Liver (tissue), 9 donors: Measurements from ENCODE around the gene SMIM11. TPM values are rescaled to one million over a fixed set of nuclear protein-coding genes. Genes with fewer than 3 reads are reported as not detected.

Experiments
- DNase-seq: peaks from one replicate; pipeline ENCODE4 v3.0.0-alpha.2; 2017; ENCODE audit warnings: low spot score
- H3K27ac ChIP-seq, 2 donors: one replicate each; pipeline ENCODE4 v1.7.0; 2013; ENCODE audit warnings: inconsistent platforms in 2 of 2, low read length in 2 of 2, control low read depth in 1 of 2, low read depth in 1 of 2, mild to moderate bottlenecking in 1 of 2
- H3K27me3 ChIP-seq, 4 donors: one replicate each; pipeline versions ENCODE4 v1.6.1 to v1.7.0; 2013; ENCODE audit warnings: low read length in 3 of 4, inconsistent platforms in 1 of 4, mild to moderate bottlenecking in 1 of 4, moderate library complexity in 1 of 4; ENCODE audit not compliant: control insufficient read depth in 4 of 4, insufficient read depth in 4 of 4
- H3K36me3 ChIP-seq, 4 donors: one replicate each; pipeline versions ENCODE4 v1.6.1 to v1.7.0; 2013; ENCODE audit warnings: low read length in 3 of 4, mild to moderate bottlenecking in 3 of 4, low read depth in 1 of 4, moderate library complexity in 1 of 4; ENCODE audit not compliant: control insufficient read depth in 4 of 4, insufficient read depth in 3 of 4
- H3K4me1 ChIP-seq, 4 donors: one replicate each; pipeline versions ENCODE4 v1.6.1 to v1.7.0; 2013; ENCODE audit warnings: low read length in 3 of 4, mild to moderate bottlenecking in 3 of 4, moderate library complexity in 1 of 4; ENCODE audit not compliant: control insufficient read depth in 4 of 4, insufficient read depth in 4 of 4
- H3K4me3 ChIP-seq, 3 donors: one replicate each; pipeline versions ENCODE4 v1.6.1 to v1.7.0; 2013; ENCODE audit warnings: low read length in 3 of 3, control low read depth in 1 of 3, low read depth in 1 of 3, mild to moderate bottlenecking in 1 of 3
- H3K9ac ChIP-seq, 2 donors: one replicate each; pipeline ENCODE4 v1.7.0; 2013; ENCODE audit warnings: low read length in 2 of 2, mild to moderate bottlenecking in 2 of 2, moderate library complexity in 2 of 2, control low read depth in 1 of 2, low read depth in 1 of 2
- H3K9me3 ChIP-seq, 4 donors: one replicate each; pipeline versions ENCODE4 v1.6.1 to v1.7.0; 2013; ENCODE audit warnings: low read length in 3 of 4; ENCODE audit not compliant: control insufficient read depth in 4 of 4
- ATF3 ChIP-seq: IDR thresholded peaks from 2 replicates; pipeline ENCODE4 v1.6.1; 2016; ENCODE audit warnings: antibody characterized with exemption
- CTCF ChIP-seq: fragments of 150-350 bp; IDR thresholded peaks from 2 replicates; pipeline ENCODE4 v1.5.1; 2017; ENCODE audit warnings: improper control_type of control experiment, low read depth, low read length; ENCODE audit not compliant: missing input control
- EGR1 ChIP-seq, 2 donors: IDR thresholded peaks; 2 replicates each; pipeline ENCODE4 v1.6.1; 2016 to 2018; ENCODE audit warnings: antibody characterized with exemption in 2 of 2, low read depth in 2 of 2
- FOXA1 ChIP-seq: IDR thresholded peaks from 2 replicates; pipeline ENCODE4 v1.6.1; 2016; ENCODE audit warnings: antibody characterized with exemption
- FOXA2 ChIP-seq: IDR thresholded peaks from 2 replicates; pipeline ENCODE4 v1.6.1; 2016; ENCODE audit warnings: antibody characterized with exemption
- GABPA ChIP-seq, 2 donors: IDR thresholded peaks in 1 of 2; conservative IDR thresholded peaks in 1 of 2; 2 replicates each; pipeline ENCODE4 v1.6.1; 2016; ENCODE audit warnings: antibody characterized with exemption in 2 of 2, mild to moderate bottlenecking in 1 of 2, moderate library complexity in 1 of 2
- HNF4A ChIP-seq, 2 donors: conservative IDR thresholded peaks; 2 replicates each; pipeline ENCODE4 v1.6.1; 2016; ENCODE audit warnings: antibody characterized with exemption in 2 of 2, mild to moderate bottlenecking in 2 of 2
- HNF4G ChIP-seq: IDR thresholded peaks from 2 replicates; pipeline ENCODE4 v1.6.1; 2016; ENCODE audit warnings: antibody characterized with exemption
- JUND ChIP-seq, 2 donors: IDR thresholded peaks; 2 replicates each; pipeline ENCODE4 v1.6.1; 2016; ENCODE audit warnings: antibody characterized with exemption in 2 of 2
- MAX ChIP-seq: IDR thresholded peaks from 2 replicates; pipeline ENCODE4 v1.6.1; 2016; ENCODE audit warnings: antibody characterized with exemption
- NR2F2 ChIP-seq: IDR thresholded peaks from 2 replicates; pipeline ENCODE4 v1.6.1; 2016; ENCODE audit warnings: antibody characterized with exemption
- RAD21 ChIP-seq, 2 donors: IDR thresholded peaks; 2 replicates each; pipeline ENCODE4 v1.6.1; 2016; ENCODE audit warnings: antibody characterized with exemption in 2 of 2, mild to moderate bottlenecking in 2 of 2
- REST ChIP-seq: IDR thresholded peaks from 2 replicates; pipeline ENCODE4 v1.6.1; 2016; ENCODE audit warnings: antibody characterized with exemption, mild to moderate bottlenecking
- RXRA ChIP-seq, 2 donors: IDR thresholded peaks; 2 replicates each; pipeline ENCODE4 v1.6.1; 2017 to 2018; ENCODE audit warnings: antibody characterized with exemption in 2 of 2, mild to moderate bottlenecking in 1 of 2
- SP1 ChIP-seq: IDR thresholded peaks from 2 replicates; pipeline ENCODE4 v1.6.1; 2018; ENCODE audit warnings: antibody characterized with exemption, mild to moderate bottlenecking
- TAF1 ChIP-seq: conservative IDR thresholded peaks from 2 replicates; pipeline ENCODE4 v1.6.1; 2016; ENCODE audit warnings: antibody characterized with exemption, mild to moderate bottlenecking
- YY1 ChIP-seq: IDR thresholded peaks from 2 replicates; pipeline ENCODE4 v1.6.1; 2016; ENCODE audit warnings: antibody characterized with exemption, mild to moderate bottlenecking
- ZBTB33 ChIP-seq: IDR thresholded peaks from 2 replicates; pipeline ENCODE4 v1.6.1; 2016; ENCODE audit warnings: antibody characterized with exemption
- WGBS: extraction: QIAGEN DNeasy Blood & Tissue Kit; methylation state at CpG from one replicate; pipeline ENCODE4 v1.1.7; 2013; 5-methylcytosine and 5-hydroxymethylcytosine counted together
- polyA plus RNA-seq, 2 donors: library from polyadenylated mRNA; stranded (reverse) in 1 of 2; unstranded in 1 of 2; fragments of 200-250 nt in 1 of 2; fragments of >200 nt in 1 of 2; fragmentation: Nextera tagmentation in 1 of 2; extraction: Ambion mirVana in 1 of 2; gene quantifications; one replicate each; pipeline versions ENCODE4 v1.2.1 to v1.2.3, GENCODE V29; 2013 to 2015
- total RNA-seq, 2 donors: library from RNA; depleted of rRNA; stranded (reverse); fragments of >200 nt; gene quantifications; one replicate each; pipeline ENCODE4 v1.2.3, GENCODE V29; 2014
- donor health status: healthy.
- donor health status: healthy.
- donor health status: healthy.
- donor health status: healthy.
- donor health status: healthy.

The SMIM11 gene
- total and polyA plus RNA-seq, 4 donors, result 1.1 to 7.1 (median 5.6) TPM

GRCh38 chr21:34358866-34359265 lies 16.4 kb upstream of the SMIM11 start:
- no peak overlapping the region for H3K27ac ChIP-seq
- DNase-seq, result no peak
- TF ChIP-seq EGR1 (IDR thresholded peaks at IDR 0.05; ENCODE audit: low read depth in 2 of 2), result no peak
- TF ChIP-seq YY1, result no peak
- no peak for TF ChIP-seq SP1
- TF ChIP-seq JUND (IDR thresholded peaks at IDR 0.05), result no peak
- TF ChIP-seq REST, result no peak
- TF ChIP-seq FOXA2, result no peak
- no peak for TF ChIP-seq NR2F2
- TF ChIP-seq FOXA1, result no peak
- no peak overlapping the region for H3K4me3 ChIP-seq
- no peaks in the 10 kb centered on the region for H3K9me3 ChIP-seq
- no peak overlapping the region for H3K9ac ChIP-seq
- no peaks in the 10 kb centered on the region for H3K36me3 ChIP-seq
- H3K4me1 ChIP-seq, result peaks cover 0 to 4% (median 0%) of the 10 kb centered on the region in 4 donors
- WGBS, result 95% methylated on average over 1 of the region's 1 CpG
- no peaks in the 10 kb centered on the region for H3K27me3 ChIP-seq

- H3K9ac ChIP-seq, result no peak overlapping the region
- H3K4me3 ChIP-seq, result no peak overlapping the region
- H3K27ac ChIP-seq, result no peak overlapping the region
- no peak for DNase-seq
- no peaks in the 10 kb centered on the region for H3K9me3 ChIP-seq
- peaks cover 0 to 4% (median 0%) of the 10 kb centered on the region in 4 donors for H3K4me1 ChIP-seq
- TF ChIP-seq RAD21 (IDR thresholded peaks at IDR 0.05) (no peak), ATF3 (no peak), MAX (no peak), FOXA1 (no peak), SP1 (no peak), TAF1 (no peak), ZBTB33 (no peak), REST (no peak), YY1 (no peak), NR2F2 (no peak), CTCF (no peak), RXRA (IDR thresholded peaks at IDR 0.05) (no peak), JUND (IDR thresholded peaks at IDR 0.05) (no peak), GABPA (IDR thresholded peaks at IDR 0.05 in 1 of 2, conservative IDR thresholded peaks at IDR 0.05 in 1 of 2) (no peak), HNF4A (conservative IDR thresholded peaks at IDR 0.05) (no peak), EGR1 (IDR thresholded peaks at IDR 0.05; ENCODE audit: low read depth in 2 of 2) (no peak), HNF4G (no peak)
- no peaks in the 10 kb centered on the region for H3K36me3 ChIP-seq
- H3K27me3 ChIP-seq, result no peaks in the 10 kb centered on the region
- 91% methylated on average over 12 of the region's 12 CpGs for WGBS
Observed at GRCh38 chr21:34360488-34361241, 14.6 kb upstream of the SMIM11 start.
